HPDE6-E6E7 (cell line): ENCODE data around the gene ACAD9.

Source experiments
- DNase-seq: peaks from one replicate; pipeline ENCODE4 v3.0.0; 2011; ENCODE audit warnings: missing footprints; ENCODE audit errors: extremely low spot score

Gene ACAD9

GRCh38 chr3:128935922-128936321 lies 56.5 kb downstream of the ACAD9 start:
- no peak for DNase-seq

GRCh38 chr3:128936341-128936740 lies 56.9 kb downstream of the ACAD9 start:
- DNase-seq, result no peak

GRCh38 chr3:128940252-128940651 lies 60.8 kb downstream of the ACAD9 start:
- no peak for DNase-seq

GRCh38 chr3:128942161-128942952 lies 62.9 kb downstream of the ACAD9 start:
- DNase-seq, result peak; percentile 31

- DNase-seq, result no peak
Observed at GRCh38 chr3:128945041-128945877, 65.8 kb downstream of the ACAD9 start.

GRCh38 chr3:128945878-128946175 lies 66.4 kb downstream of the ACAD9 start:
- DNase-seq, result no peak

GRCh38 chr3:128946411-128946810 lies 67.0 kb downstream of the ACAD9 start:
- DNase-seq, result no peak

GRCh38 chr3:128949158-128949557 lies 69.7 kb downstream of the ACAD9 start:
- no peak for DNase-seq

GRCh38 chr3:128950223-128950938 lies 71.0 kb downstream of the ACAD9 start:
- no peak for DNase-seq

- DNase-seq, result no peak
Observed at GRCh38 chr3:128956440-128956839, 77.0 kb downstream of the ACAD9 start.
